ENCODE data around the gene SLC26A1. TPM values are rescaled to one million over a fixed set of nuclear protein-coding genes. Genes with fewer than 3 reads are reported as not detected.

Gene SLC26A1
- total RNA-seq, 1 experiment from 2014 or later = 0.09 TPM

DNA sequence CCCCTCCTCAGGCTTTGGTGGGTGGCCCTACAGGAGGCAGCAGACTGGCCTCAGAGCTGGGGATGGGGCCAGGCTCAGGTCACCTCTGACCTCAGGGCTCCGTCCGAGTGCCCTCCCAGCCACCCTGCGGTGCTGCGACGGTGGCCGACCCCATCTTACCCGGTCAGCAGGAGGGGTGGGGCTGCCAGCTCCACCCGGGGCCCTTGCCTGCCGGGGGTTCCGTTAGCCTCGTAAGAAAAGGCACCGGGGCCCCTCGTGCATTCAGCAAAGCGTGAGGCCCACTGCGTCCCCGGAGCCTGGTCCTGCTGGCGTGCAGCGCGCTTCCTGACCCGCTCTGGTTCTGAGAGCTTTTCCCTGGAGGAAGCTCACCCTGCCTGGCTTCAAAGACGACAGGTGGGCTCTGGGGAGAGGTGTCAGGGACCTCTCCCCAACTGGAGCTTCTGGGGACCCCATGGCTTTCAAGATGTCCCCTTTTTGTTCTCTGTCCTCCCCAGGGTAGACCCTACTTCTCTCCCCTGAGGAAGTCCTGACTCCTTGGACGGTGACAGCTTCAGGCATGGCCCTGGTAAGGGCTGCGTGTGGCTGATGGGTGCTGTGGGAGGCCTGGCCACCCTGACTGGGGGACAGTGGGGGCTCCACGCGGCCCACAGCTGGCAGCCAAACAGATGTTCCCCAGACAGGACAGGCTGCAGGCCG lies 34.2 kb upstream of the SLC26A1 start:
- no peak for DNase-seq
- H4K91ac ChIP-seq (ENCODE audit: insufficient read length, low read depth, low read length) = no peak overlapping the region
- H3K27ac Mint-ChIP-seq = no peak overlapping the region
- no peaks in the 10 kb centered on the region; the same call in 1 of the 2 replicates for H3K4me1 ChIP-seq (ENCODE audit: insufficient read depth, low read length)
- H2BK12ac ChIP-seq (ENCODE audit: insufficient read length, low read depth, low read length) = no peak overlapping the region
- H3K79me1 ChIP-seq (ENCODE audit: insufficient read depth, low read depth, low read length, poor library complexity, severe bottlenecking) = no peaks in the 10 kb centered on the region
- H3K27me3 Mint-ChIP-seq (ENCODE audit: low read depth) = no peaks in the 10 kb centered on the region
- H3T11ph ChIP-seq (ENCODE audit: low read length) = no peak overlapping the region
- H3K4me1 Mint-ChIP-seq = peaks cover 0 to 4% of the 10 kb centered on the region in 2 experiments; a peak in 1 of 4 replicates
- no peak overlapping the region for H3K18ac ChIP-seq (ENCODE audit: insufficient read length, low read depth, low read length)
- no peaks in the 10 kb centered on the region for H3K9me3 ChIP-seq (ENCODE audit: control insufficient read depth, low read depth, low read length)
- H4K8ac ChIP-seq (replicated peaks; ENCODE audit: insufficient read length, low read depth, low read length) = no peak overlapping the region
- H3K4ac ChIP-seq (ENCODE audit: low read depth, low read length) = no peak overlapping the region
- no peak overlapping the region for H2AK5ac ChIP-seq (ENCODE audit: insufficient read length, low read length)
- no peak overlapping the region for H3K23ac ChIP-seq (ENCODE audit: insufficient read length, low read depth, low read length)
- no CpG with 5 or more reads among the region's 26 CpGs for WGBS (ENCODE audit: extremely low coverage, insufficient read length, low lambda C conversion rate)
- no peak overlapping the region for H2BK15ac ChIP-seq (ENCODE audit: low read depth, low read length)
- no peak overlapping the region for H2BK5ac ChIP-seq (ENCODE audit: insufficient read length, low read length)
- H3K4me3 Mint-ChIP-seq = no peak overlapping the region
- no peak overlapping the region for H4K5ac ChIP-seq (ENCODE audit: insufficient read length, low read depth, low read length)
- no peaks in the 10 kb centered on the region for H4K20me1 ChIP-seq (ENCODE audit: control insufficient read depth, insufficient read depth, insufficient read length)
- H3K9me3 Mint-ChIP-seq = peaks cover 0 to 2% of the 10 kb centered on the region in 2 experiments; a peak in 1 of 5 replicates
- H3K23me2 ChIP-seq (ENCODE audit: insufficient read length, low read depth, low read length, poor library complexity, severe bottlenecking) = no peaks in the 10 kb centered on the region
- no peak overlapping the region for H3K14ac ChIP-seq (ENCODE audit: insufficient read depth, low read length)
- no peaks in the 10 kb centered on the region for H3K79me2 ChIP-seq (ENCODE audit: insufficient read depth, low read length)
- H2BK120ac ChIP-seq (ENCODE audit: low read depth, low read length, poor library complexity, severe bottlenecking) = no peak overlapping the region
- no peak overlapping the region for H3K4me2 ChIP-seq (ENCODE audit: insufficient read depth, insufficient read length, low read length)
- H3K36me3 Mint-ChIP-seq (ENCODE audit: insufficient read depth in 1 of 3, low read depth in 3 of 3) = peaks cover 8 to 13% (median 12%) of the 10 kb centered on the region in 3 experiments; a peak in 6 of 7 replicates
- H3K9ac ChIP-seq (ENCODE audit: extremely low read depth, insufficient read length, low read length) = no peak overlapping the region
- H2BK20ac ChIP-seq (ENCODE audit: low read depth, low read length, poor library complexity, severe bottlenecking) = no peak overlapping the region
- no peak overlapping the region for H3K27ac ChIP-seq (ENCODE audit: insufficient read length, low read depth, low read length)
- H3K27me3 ChIP-seq (ENCODE audit: insufficient read depth, low read length) = no peaks in the 10 kb centered on the region
- H2AFZ ChIP-seq (ENCODE audit: low read length) = no peak overlapping the region
- TF ChIP-seq, protein P1, sequence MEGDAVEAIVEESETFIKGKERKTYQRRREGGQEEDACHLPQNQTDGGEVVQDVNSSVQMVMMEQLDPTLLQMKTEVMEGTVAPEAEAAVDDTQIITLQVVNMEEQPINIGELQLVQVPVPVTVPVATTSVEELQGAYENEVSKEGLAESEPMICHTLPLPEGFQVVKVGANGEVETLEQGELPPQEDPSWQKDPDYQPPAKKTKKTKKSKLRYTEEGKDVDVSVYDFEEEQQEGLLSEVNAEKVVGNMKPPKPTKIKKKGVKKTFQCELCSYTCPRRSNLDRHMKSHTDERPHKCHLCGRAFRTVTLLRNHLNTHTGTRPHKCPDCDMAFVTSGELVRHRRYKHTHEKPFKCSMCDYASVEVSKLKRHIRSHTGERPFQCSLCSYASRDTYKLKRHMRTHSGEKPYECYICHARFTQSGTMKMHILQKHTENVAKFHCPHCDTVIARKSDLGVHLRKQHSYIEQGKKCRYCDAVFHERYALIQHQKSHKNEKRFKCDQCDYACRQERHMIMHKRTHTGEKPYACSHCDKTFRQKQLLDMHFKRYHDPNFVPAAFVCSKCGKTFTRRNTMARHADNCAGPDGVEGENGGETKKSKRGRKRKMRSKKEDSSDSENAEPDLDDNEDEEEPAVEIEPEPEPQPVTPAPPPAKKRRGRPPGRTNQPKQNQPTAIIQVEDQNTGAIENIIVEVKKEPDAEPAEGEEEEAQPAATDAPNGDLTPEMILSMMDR (conservative IDR thresholded peaks at IDR 0.05) = no peak
- no peak overlapping the region for H3K56ac ChIP-seq (ENCODE audit: insufficient read length, low read depth, low read length)

All from H9 (cell line).